Peyer's patch (tissue), 4 donors: ENCODE results near the gene UNC13C. TPM values are rescaled to one million over a fixed set of nuclear protein-coding genes. Genes with fewer than 3 reads are reported as not detected.

Source experiments
- DNase-seq, 3 donors: peaks; one replicate each; pipeline ENCODE4 v3.0.0-alpha.2; 2017 to 2019
- H3K27ac ChIP-seq, 4 donors: fragments of 200-600 bp; sonication (generic); one replicate each; pipeline ENCODE4 v1.5.1; 2016 to 2019
- H3K27me3 ChIP-seq, 2 donors: fragments of 200-600 bp; sonication (generic); one replicate each; pipeline ENCODE4 v1.5.1; 2019
- H3K36me3 ChIP-seq, 3 donors: fragments of 200-600 bp; sonication (generic); one replicate each; pipeline ENCODE4 v1.5.1; 2016 to 2019
- H3K4me1 ChIP-seq, 4 donors: fragments of 200-600 bp; sonication (generic); one replicate each; pipeline ENCODE4 v1.5.1; 2016 to 2019
- H3K4me3 ChIP-seq, 4 donors: fragments of 200-600 bp; sonication (generic); 1 replicate in 3 of 4; 2 replicates in 1 of 4; pipeline ENCODE4 v1.5.1; 2016 to 2019; ENCODE audit warnings: mild to moderate bottlenecking in 1 of 4
- H3K9me3 ChIP-seq, 4 donors: fragments of 200-600 bp; sonication (generic); one replicate each; pipeline ENCODE4 v1.5.1; 2016 to 2019; ENCODE audit warnings: mild to moderate bottlenecking in 1 of 4
- POLR2A ChIP-seq, 2 donors: fragments of 450-650 bp; IDR thresholded peaks; one replicate each; pipeline ENCODE4 v1.5.1; 2017; ENCODE audit warnings: antibody characterized with exemption in 2 of 2, mild to moderate bottlenecking in 2 of 2, moderate library complexity in 2 of 2
- total RNA-seq, 4 donors: library from RNA; depleted of rRNA; stranded (reverse); fragments of >200 nt; gene quantifications; one replicate each; pipeline ENCODE4 v1.1.0, GENCODE V29; 2016
- TF ChIP-seq, protein P1 (sequence below), 6 experiments: fragments of 450-650 bp in 4 of 6; fragments of 200-600 bp in 2 of 6; sonication (generic) in 1 of 6; IDR thresholded peaks; one replicate each; pipeline ENCODE4 v1.5.1; 2017 to 2019; ENCODE audit warnings: antibody characterized with exemption in 6 of 6, mild to moderate bottlenecking in 3 of 6, moderate library complexity in 1 of 6

UNC13C gene
- total RNA-seq, 4 donors from 2014 or later = under 0.01 to 3.3 (median 0.35) TPM

DNA sequence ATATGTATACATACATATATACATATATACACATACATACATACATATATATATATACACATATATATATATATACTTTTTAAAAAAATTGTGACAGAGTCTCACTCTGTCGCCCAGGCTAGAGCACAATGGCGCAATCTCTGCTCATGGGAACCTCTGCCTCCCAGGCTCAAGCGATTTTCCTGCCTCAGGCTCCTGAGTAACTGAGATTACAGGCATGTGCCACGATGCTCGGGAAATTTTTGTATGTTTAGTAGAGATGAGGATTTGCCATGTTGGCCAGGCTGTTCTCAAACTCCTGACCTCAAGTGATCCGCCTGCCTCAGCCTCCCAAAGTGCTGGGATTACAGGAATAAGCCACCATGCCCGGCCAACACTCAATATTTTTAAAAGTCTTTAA is 302.5 kb downstream of the UNC13C start:
- TF ChIP-seq, protein P1, sequence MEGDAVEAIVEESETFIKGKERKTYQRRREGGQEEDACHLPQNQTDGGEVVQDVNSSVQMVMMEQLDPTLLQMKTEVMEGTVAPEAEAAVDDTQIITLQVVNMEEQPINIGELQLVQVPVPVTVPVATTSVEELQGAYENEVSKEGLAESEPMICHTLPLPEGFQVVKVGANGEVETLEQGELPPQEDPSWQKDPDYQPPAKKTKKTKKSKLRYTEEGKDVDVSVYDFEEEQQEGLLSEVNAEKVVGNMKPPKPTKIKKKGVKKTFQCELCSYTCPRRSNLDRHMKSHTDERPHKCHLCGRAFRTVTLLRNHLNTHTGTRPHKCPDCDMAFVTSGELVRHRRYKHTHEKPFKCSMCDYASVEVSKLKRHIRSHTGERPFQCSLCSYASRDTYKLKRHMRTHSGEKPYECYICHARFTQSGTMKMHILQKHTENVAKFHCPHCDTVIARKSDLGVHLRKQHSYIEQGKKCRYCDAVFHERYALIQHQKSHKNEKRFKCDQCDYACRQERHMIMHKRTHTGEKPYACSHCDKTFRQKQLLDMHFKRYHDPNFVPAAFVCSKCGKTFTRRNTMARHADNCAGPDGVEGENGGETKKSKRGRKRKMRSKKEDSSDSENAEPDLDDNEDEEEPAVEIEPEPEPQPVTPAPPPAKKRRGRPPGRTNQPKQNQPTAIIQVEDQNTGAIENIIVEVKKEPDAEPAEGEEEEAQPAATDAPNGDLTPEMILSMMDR (IDR thresholded peaks at IDR 0.05) = no peak
- TF ChIP-seq POLR2A (IDR thresholded peaks at IDR 0.05) = no peak
- H3K9me3 ChIP-seq = no peaks in the 10 kb centered on the region
- no peaks in the 10 kb centered on the region for H3K27me3 ChIP-seq
- H3K4me3 ChIP-seq = no peak overlapping the region
- H3K36me3 ChIP-seq = no peaks in the 10 kb centered on the region
- no peaks in the 10 kb centered on the region for H3K4me1 ChIP-seq
- DNase-seq = no peak
- H3K27ac ChIP-seq = no peak overlapping the region

GRCh38 chr15:54282228-54282836 is 304.1 kb downstream of the UNC13C start:
- H3K4me3 ChIP-seq = no peak overlapping the region
- no peaks in the 10 kb centered on the region for H3K27me3 ChIP-seq
- DNase-seq = no peak
- H3K36me3 ChIP-seq = no peaks in the 10 kb centered on the region
- H3K4me1 ChIP-seq = no peaks in the 10 kb centered on the region
- H3K27ac ChIP-seq = no peak overlapping the region
- no peaks in the 10 kb centered on the region for H3K9me3 ChIP-seq
- TF ChIP-seq, protein P1 (IDR thresholded peaks at IDR 0.05) = no peak
- TF ChIP-seq POLR2A (IDR thresholded peaks at IDR 0.05) = no peak

- no peak for DNase-seq
- Histone ChIP-seq H3K36me3 (no peaks in the 10 kb centered on the region), H3K4me3 (no peak overlapping the region), H3K9me3 (no peaks in the 10 kb centered on the region), H3K27me3 (no peaks in the 10 kb centered on the region), H3K27ac (no peak overlapping the region), H3K4me1 (no peaks in the 10 kb centered on the region)
- no peak for TF ChIP-seq POLR2A (IDR thresholded peaks at IDR 0.05)
- TF ChIP-seq, protein P1 (IDR thresholded peaks at IDR 0.05) = no peak
Observed at GRCh38 chr15:54288049-54288448, 309.8 kb downstream of the UNC13C start.

DNA sequence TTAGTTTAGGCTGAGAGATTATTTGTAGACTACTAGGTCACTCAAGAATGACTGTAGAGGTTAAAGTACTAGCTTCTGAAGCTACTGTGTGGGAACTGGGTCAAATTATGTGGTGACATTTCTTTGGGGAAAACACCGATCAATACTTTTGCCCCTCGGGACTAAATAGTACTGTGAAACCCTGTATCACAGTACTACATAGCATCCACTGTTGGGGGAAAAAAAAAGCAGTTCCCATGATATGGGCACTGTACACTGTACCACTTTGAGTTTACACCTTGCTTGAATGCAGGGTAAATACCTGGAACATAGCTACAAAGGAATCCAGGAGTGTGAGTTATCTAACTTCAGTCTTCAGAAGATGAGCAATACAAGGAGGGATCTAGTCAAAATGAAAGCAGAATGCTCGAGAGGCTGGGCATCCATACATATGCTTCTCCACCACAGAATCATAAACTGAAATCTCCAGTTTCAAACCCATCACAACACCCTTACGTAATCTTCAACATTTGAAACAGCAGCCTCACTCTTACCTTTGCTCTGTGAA is 311.4 kb downstream of the UNC13C start:
- no peak overlapping the region for H3K4me3 ChIP-seq
- no peaks in the 10 kb centered on the region for H3K4me1 ChIP-seq
- H3K36me3 ChIP-seq = no peaks in the 10 kb centered on the region
- no peaks in the 10 kb centered on the region for H3K9me3 ChIP-seq
- TF ChIP-seq POLR2A (IDR thresholded peaks at IDR 0.05) = no peak
- TF ChIP-seq, protein P1 (IDR thresholded peaks at IDR 0.05) = no peak
- H3K27ac ChIP-seq = no peak overlapping the region
- DNase-seq = no peak
- H3K27me3 ChIP-seq = no peaks in the 10 kb centered on the region

DNA sequence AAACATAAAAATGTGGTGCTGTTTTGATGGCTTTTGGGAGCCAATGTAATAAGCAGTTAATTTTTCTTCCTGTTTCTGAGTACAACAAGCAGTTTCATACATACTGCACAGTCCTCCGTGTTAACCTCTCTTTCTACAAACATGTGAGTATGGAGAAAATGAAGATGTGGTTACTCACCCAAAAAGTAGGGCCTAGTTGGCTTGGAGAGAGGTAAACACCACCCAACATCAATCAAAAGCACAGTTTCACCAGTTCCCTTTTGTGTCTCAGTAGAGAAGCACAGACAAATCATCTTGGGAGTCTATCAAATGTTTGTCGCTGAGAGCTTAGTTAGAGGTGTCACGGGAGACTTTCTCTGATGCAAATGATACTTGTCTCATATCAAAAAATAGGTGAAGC is 320.2 kb downstream of the UNC13C start:
- Histone ChIP-seq H3K4me3 (no peak overlapping the region), H3K27ac (no peak overlapping the region), H3K9me3 (no peaks in the 10 kb centered on the region), H3K4me1 (no peaks in the 10 kb centered on the region), H3K27me3 (no peaks in the 10 kb centered on the region), H3K36me3 (no peaks in the 10 kb centered on the region)
- no peak for DNase-seq
- no peak for TF ChIP-seq POLR2A (IDR thresholded peaks at IDR 0.05)
- TF ChIP-seq, protein P1 (IDR thresholded peaks at IDR 0.05) = no peak
